Ascending aorta (tissue), 2 donors: ENCODE data around the gene ITPKB. TPM values are rescaled to one million over a fixed set of nuclear protein-coding genes. Genes with fewer than 3 reads are reported as not detected.
"Not testable (repeated sequence)": the region's sequence is repeated elsewhere in the genome, so short reads cannot be mapped to it uniquely, and the experiment has no call there.

Experiments
- DNase-seq, 2 donors: peaks; one replicate each; pipeline ENCODE4 v3.0.0-alpha.2; 2019; ENCODE audit warnings: low spot score in 2 of 2
- H3K27ac ChIP-seq, 2 donors: fragments of 200-600 bp; sonication (generic); one replicate each; pipeline ENCODE4 v1.5.1; 2016 to 2017; ENCODE audit warnings: mild to moderate bottlenecking in 1 of 2
- H3K27me3 ChIP-seq: fragments of 200-600 bp; sonication (generic); one replicate; pipeline ENCODE4 v1.5.1; 2017
- H3K36me3 ChIP-seq, 2 donors: fragments of 200-600 bp; sonication (generic); one replicate each; pipeline ENCODE4 v1.5.1; 2016
- H3K4me1 ChIP-seq, 2 donors: fragments of 200-600 bp; sonication (generic); one replicate each; pipeline ENCODE4 v1.5.1; 2016 to 2017; ENCODE audit warnings: mild to moderate bottlenecking in 1 of 2
- H3K4me3 ChIP-seq, 2 donors: fragments of 200-600 bp; sonication (generic); one replicate each; pipeline ENCODE4 v1.5.1; 2016 to 2017; ENCODE audit warnings: mild to moderate bottlenecking in 1 of 2
- H3K9me3 ChIP-seq, 2 donors: fragments of 200-600 bp; sonication (generic); one replicate each; pipeline ENCODE4 v1.5.1; 2016
- intact Hi-C: fragments of 100-400 bp; cut with DNase I; formaldehyde crosslinking; loops from one replicate; pipeline ENCODE4 v1.15.1; 2023
- total RNA-seq: library from RNA; depleted of rRNA; stranded (reverse); fragments of >200 nt; gene quantifications from one replicate; pipeline ENCODE4 v1.1.0, GENCODE V29; 2016
- TF ChIP-seq, protein P1 (sequence below), 3 experiments: fragments of 200-600 bp in 2 of 3; fragments of 450-650 bp in 1 of 3; sonication (generic) in 2 of 3; IDR thresholded peaks; one replicate each; pipeline ENCODE4 v1.5.1; 2016 to 2019; ENCODE audit warnings: antibody characterized with exemption in 3 of 3, mild to moderate bottlenecking in 1 of 3, moderate library complexity in 1 of 3

Gene ITPKB
- total RNA-seq, 1 donor from 2014 or later = 27.5 TPM

DNA sequence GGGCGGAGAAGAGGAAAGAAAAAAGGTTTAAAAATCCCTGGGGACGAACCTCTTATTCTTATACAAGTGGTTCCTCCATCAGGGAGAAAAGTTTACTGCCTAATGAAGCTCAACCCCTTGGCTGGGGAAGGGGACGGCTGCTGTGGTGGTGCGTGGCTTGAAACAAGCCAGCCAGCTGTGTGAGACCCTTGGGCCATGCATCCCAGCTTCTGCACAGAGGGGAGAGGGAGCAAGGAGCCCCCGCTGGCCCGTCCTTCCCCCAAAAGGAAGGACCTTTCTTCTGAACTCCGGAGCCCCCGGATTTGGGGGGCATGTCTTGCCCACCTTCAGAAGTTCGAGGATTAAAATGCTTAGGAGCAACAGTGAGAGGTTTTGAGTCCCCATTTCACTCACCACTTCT, 123.2 kb downstream of the ITPKB start:
- H3K36me3 ChIP-seq = no peaks in the 10 kb centered on the region
- no peak for DNase-seq
- H3K9me3 ChIP-seq = no peaks in the 10 kb centered on the region
- intact Hi-C loops = no loop called here
- H3K27me3 ChIP-seq = no peaks in the 10 kb centered on the region
- no peak overlapping the region for H3K4me3 ChIP-seq
- TF ChIP-seq, protein P1, sequence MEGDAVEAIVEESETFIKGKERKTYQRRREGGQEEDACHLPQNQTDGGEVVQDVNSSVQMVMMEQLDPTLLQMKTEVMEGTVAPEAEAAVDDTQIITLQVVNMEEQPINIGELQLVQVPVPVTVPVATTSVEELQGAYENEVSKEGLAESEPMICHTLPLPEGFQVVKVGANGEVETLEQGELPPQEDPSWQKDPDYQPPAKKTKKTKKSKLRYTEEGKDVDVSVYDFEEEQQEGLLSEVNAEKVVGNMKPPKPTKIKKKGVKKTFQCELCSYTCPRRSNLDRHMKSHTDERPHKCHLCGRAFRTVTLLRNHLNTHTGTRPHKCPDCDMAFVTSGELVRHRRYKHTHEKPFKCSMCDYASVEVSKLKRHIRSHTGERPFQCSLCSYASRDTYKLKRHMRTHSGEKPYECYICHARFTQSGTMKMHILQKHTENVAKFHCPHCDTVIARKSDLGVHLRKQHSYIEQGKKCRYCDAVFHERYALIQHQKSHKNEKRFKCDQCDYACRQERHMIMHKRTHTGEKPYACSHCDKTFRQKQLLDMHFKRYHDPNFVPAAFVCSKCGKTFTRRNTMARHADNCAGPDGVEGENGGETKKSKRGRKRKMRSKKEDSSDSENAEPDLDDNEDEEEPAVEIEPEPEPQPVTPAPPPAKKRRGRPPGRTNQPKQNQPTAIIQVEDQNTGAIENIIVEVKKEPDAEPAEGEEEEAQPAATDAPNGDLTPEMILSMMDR (IDR thresholded peaks at IDR 0.05) = no peak
- H3K4me1 ChIP-seq = no peaks in the 10 kb centered on the region
- no peak overlapping the region for H3K27ac ChIP-seq

GRCh38 chr1:226611980-226612379, 127.1 kb downstream of the ITPKB start:
- H3K27me3 ChIP-seq, H3K27ac ChIP-seq, H3K9me3 ChIP-seq, intact Hi-C loops, DNase-seq, H3K4me1 ChIP-seq, H3K36me3 ChIP-seq, H3K4me3 ChIP-seq: not testable (repeated sequence)

DNA sequence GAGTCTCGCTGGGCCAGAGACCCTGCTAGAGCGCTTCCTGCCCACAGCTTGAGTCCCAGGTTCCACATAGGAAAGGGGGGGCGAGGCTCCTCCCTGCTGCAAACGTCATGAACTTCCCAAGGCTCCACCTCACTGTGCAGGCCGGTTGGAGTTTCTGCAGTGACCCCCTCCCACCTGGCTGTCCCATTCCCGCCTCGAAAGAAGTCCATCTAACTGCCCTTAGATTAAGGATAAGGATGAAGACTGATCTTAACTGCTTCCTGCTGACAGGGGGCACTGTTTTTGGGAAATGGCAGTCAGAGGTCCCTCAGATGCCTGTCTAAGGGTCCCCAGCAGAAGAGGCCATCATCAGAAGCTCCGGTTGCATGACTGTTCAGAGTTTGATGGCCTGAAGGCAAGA, 127.8 kb downstream of the ITPKB start:
- Histone ChIP-seq H3K36me3 (no peaks in the 10 kb centered on the region), H3K27ac (no peak overlapping the region), H3K9me3 (no peaks in the 10 kb centered on the region), H3K4me1 (no peaks in the 10 kb centered on the region), H3K27me3 (no peaks in the 10 kb centered on the region), H3K4me3 (no peak overlapping the region)
- intact Hi-C loops = no loop called here
- no peak for DNase-seq
- TF ChIP-seq, protein P1 (IDR thresholded peaks at IDR 0.05) = no peak

DNA sequence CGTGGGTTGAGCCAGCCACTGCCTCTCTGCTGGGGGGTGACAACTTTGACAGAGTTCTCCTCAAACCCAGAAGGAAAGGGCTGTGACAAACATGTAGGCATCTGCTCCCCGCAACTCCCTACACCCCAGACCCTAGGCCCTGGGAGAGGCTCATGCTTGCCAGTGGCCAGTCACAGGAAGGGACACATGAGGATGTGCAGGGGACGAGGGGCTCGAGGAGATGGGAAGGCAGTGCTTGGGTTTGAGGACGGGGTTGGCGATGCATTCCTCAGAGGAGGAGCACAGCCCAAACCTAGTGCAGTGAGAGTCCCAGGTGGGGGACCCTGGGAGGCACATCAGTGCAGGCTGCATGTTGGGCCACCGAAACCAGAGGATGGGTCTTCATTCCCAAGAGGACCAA, 128.4 kb downstream of the ITPKB start:
- Histone ChIP-seq H3K27me3 (no peaks in the 10 kb centered on the region), H3K4me3 (no peak overlapping the region), H3K9me3 (no peaks in the 10 kb centered on the region), H3K27ac (no peak overlapping the region), H3K4me1 (no peaks in the 10 kb centered on the region), H3K36me3 (no peaks in the 10 kb centered on the region)
- intact Hi-C loops = no loop called here
- TF ChIP-seq, protein P1 (IDR thresholded peaks at IDR 0.05) = no peak
- no peak for DNase-seq

GRCh38 chr1:226609836-226610455, 129.1 kb downstream of the ITPKB start:
- Histone ChIP-seq H3K27ac (no peak overlapping the region), H3K4me3 (no peak overlapping the region), H3K36me3 (no peaks in the 10 kb centered on the region), H3K9me3 (no peaks in the 10 kb centered on the region), H3K27me3 (no peaks in the 10 kb centered on the region), H3K4me1 (no peaks in the 10 kb centered on the region)
- no peak for DNase-seq
- intact Hi-C loops = loop anchor here (2.0 to 10.0 kb wide), 2 partner anchors 63 to 195 kb away; no protein-coding TSS in a partner anchor
- TF ChIP-seq, protein P1 (IDR thresholded peaks at IDR 0.05) = no peak

- Histone ChIP-seq H3K4me3 (no peak overlapping the region), H3K36me3 (no peaks in the 10 kb centered on the region), H3K27me3 (no peaks in the 10 kb centered on the region), H3K27ac (no peak overlapping the region), H3K9me3 (no peaks in the 10 kb centered on the region), H3K4me1 (no peaks in the 10 kb centered on the region)
- peak in 1 of 2 donors; percentile 74 for DNase-seq
- TF ChIP-seq, protein P1 (IDR thresholded peaks at IDR 0.05) = peak; percentile 48 to 79 (median 72)
- intact Hi-C loops = loop anchor here (2.0 to 10.0 kb wide), 2 partner anchors 62 to 194 kb away; no protein-coding TSS in a partner anchor
Observed at GRCh38 chr1:226608699-226609505, 130.2 kb downstream of the ITPKB start.
